GM21423 (cell line): ENCODE measurements around the gene RGS7.
"Not testable (repeated sequence)": the region's sequence is repeated elsewhere in the genome, so short reads cannot be mapped to it uniquely, and the experiment has no call there.

Source experiments
- ATAC-seq: cut with Tn5 transposase; IDR thresholded peaks from one replicate; pipeline ENCODE4 v1.9.1; 2021; ENCODE audit warnings: mild to moderate bottlenecking, moderate library complexity; ENCODE audit not compliant: unreplicated experiment

The RGS7 gene

DNA sequence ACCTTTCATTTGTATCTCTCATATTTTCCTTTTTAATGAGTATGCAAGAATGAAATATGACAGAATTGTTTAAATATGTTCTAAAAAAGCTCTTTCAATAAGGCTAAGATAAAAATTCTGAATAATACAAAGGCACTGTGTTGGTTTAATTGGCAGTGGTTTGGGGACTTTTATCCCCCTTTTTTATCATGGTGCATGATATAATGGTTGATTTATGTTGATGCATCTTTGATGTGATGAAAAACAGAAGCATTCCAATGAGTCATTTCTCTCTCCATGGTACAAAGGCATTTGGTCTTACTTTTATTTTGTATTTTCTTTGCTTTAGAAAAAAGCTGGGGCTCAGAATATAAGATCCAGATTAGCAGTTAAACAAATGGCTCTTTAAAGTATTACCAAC, 617.9 kb downstream of the RGS7 start:
- no peak for ATAC-seq

DNA sequence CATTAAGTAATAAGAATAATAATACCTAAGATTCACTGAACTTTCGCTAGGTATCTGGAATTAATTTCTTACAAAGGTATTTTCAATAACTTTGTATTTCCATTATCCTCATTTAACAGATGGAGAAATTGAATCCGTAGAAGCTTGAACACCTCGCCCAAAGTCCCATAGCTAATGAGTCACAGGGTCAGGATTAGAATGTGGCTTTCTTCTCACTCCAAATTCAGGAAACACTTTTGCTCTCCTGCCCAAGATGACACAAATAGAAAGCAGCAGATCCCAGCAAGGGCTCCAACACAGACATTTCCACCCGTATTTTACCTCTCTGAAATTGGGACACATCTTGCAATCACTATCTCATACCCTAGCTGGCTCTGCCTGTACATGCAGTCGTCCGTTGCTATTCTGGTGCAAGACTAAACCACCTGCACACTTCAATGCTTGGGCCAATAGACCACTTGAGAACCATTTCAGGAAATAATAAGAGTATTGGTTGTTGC, 619.2 kb downstream of the RGS7 start:
- ATAC-seq, result no peak

DNA sequence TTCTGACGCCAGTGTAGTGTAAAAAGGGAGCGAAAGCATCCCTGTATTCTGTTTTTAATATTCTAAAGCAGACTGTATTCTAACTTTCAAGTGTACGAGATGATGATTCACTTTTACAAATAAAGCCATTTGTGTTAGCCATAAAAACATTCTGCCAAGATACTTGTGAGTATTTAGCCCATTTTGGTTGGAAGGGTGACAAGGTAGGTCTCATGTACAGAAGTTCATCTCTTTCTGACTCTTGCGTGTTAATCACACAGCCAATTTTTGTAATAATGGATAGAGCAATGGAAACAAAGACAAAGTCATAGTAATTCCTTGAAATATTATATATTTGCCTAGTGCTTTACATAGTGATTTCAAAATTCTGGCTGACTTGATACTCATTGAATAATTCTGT, 619.7 kb downstream of the RGS7 start:
- no peak for ATAC-seq

- not testable (repeated sequence) for ATAC-seq
Measured at GRCh38 chr1:240734705-240735104, 622.3 kb downstream of the RGS7 start.

GRCh38 chr1:240734001-240734400, 623.0 kb downstream of the RGS7 start:
- no peak for ATAC-seq

GRCh38 chr1:240732390-240732789, 624.6 kb downstream of the RGS7 start:
- peak; percentile 83 for ATAC-seq
